ENCODE measurements around the gene GPR156.
"Not testable (repeated sequence)": the region's sequence is repeated elsewhere in the genome, so short reads cannot be mapped to it uniquely, and the experiment has no call there.

GPR156 gene

DNA sequence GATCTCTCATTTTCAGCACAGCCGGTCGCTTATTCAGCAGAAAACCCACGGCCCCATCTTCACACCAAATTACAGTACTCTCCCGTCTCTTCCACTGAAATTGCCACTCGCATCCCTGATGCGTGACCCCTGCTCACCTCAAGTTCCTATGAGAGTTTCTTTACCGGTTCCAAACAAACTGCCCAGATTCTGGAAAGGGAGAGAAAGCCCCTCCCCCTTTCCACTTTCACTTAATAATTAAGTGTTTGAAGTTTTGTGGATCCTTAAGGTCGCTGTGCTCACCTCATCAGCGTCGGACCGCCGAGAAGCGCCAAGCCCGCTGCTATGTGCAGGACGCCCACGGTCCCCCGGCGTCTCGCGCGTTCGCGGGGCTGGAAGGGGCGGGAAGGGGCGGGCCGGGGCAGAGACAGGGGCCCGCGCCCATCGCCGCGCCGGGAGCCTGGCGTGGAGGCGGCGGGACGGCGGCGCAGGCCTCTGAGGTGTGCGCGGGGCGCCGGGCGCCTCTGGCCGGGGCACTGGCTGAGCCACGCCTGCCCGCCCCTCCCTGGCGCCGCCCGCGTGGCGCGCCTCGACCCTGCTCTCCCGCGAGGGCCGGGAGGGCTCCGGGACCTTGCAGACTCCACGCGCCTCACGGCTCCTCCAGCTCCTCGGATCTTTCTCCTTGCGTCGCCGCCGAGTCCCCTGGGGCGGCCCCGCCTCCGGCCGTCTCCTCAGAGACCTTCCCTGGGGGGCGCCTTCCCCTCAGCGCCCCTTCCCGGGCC, at the start of gene GPR156:
TSS of gene GPR156 (minus strand) at position 476 of the 761 bp plus-strand sequence. CDS start 41,124 bp downstream, outside the sequence.
- DNase-seq = no peak

DNA sequence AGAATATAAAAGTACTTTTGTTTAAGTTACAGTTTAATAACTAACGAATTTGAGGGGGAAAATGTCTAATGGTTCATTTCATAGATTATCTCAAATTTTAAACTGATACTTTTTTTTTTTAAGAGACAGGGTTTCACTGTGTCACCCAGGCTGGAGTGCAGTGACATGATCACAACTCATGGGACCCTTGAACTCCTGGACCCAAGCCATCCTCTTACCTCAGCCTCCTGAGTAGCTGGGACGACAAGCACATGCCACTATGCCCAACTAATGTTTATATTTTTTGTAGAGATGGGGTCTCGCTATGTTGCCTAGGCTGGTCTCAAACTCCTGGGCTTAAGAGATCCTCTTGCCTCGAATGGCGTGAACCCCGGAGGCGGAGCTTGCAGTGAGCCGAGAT, 47.6 kb upstream of the GPR156 start:
- DNase-seq = no peak

DNA sequence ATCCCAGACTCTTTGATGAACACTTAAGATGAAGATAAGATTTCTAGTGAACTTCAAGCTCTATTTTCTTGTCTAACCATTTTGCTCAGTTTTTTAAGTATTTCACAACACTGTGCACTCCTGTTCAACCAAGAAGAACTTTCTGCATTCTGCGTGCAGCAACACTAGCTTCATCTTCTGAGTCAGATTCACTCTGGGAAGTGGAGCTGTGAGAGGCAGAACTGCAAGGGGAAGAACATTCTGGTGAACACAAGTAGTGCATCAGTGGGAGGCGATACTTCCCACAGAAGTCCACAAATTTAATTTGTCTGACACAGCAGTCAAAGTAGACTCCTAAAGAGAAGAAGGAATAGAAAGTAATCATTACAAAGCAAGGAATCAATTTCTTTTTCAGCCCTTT, 46.1 kb upstream of the GPR156 start:
- no peak for DNase-seq

DNA sequence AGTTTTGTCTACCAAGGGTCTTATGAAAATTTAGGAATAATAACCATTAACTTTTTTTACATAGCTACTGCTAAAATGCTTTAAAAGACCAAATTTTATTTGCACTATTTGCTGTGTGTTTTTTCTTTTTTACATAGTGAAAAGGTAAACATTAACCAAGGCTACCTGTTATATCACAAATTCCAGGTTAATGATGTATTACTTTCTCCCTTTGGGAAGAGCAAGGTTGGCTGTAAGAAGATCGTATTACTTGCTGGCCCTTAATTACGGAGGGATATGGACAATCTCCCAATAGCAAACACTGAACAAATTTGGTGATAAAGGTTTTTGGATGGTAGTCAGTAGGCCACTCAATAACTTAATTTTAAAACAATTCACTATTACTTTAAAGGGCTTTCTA, 41.8 kb upstream of the GPR156 start:
- no peak for DNase-seq

DNA sequence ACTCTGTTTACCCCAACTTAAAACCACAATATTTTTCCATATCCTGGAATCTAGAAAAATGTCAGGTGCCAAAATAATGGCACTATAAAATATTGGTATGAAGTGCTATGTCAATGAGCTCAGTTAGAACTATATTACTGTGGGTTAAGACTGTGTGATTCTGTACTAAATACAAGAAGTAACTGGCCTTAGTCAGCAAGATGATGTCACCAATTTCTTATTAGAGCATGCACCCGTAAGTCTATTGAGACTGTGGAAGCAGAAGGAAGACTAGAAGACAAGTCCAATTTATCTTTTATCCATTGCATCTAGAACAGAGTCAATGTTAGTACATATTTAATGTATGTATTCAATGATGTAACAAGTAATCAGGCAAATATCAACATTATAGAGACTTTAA, 39.2 kb upstream of the GPR156 start:
- DNase-seq = no peak

DNA sequence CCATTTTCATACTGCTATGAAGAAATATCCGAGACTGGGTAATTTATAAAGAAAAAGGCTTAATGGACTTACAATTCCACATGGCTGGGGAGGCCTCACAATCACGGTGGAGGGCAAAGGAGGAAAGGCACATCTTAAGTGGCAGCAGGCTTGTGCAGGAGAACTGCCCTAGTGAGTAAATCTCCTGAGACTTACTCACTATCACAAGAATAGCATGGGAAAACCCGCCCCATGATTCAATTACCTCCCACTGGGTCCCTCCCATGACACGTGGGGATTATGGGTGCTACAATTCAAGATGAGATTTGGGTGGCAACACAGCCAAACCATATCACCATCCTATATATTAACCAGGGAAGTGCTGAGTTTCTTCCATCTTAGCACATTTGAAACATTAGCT, 38.7 kb upstream of the GPR156 start:
- not testable (repeated sequence) for DNase-seq

DNA sequence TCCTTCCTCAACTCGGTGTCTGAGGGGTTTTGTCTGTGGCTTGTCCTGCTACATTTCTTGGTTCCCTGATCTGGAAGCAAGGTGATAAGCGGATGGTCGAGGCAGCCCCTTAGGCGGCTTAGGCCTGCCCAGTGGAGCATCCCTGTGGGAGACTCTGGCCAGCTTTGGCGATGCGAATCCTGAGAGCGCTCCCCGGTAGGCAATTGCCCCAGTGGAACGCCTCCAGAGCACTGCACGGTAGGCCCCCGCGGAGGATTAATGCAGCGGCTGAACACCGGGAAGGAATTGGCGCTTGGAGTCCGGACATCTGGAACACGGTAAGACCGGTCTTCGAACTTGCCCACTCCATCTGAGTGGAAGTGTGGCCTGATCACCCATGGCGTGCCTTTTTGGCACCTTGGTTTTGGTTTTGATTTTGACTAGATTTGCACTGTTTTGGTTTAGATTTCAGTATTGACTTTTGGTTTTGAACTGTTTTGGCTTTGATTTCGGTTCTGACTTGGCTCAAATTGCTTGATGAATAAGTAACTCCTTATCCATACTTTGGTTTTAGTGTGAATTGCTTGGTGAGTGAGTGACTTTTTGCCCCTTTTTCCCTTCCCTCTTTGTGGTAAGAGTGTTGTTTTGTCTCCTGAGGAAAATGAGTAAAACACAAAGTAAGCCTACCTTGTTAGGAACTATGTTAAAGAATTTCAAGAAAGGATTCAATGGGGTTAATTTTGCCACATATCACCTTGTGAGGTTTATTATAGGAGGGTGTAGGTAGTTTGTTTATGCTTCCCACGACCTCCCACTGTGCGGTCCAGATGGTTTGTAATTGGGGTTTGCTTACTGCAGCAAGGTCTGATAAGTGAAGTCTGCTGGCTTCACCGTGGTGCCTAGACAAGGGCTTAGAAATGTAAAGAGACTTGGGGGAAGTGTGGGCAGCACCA, 27.1 kb upstream of the GPR156 start:
- no peak for DNase-seq

DNA sequence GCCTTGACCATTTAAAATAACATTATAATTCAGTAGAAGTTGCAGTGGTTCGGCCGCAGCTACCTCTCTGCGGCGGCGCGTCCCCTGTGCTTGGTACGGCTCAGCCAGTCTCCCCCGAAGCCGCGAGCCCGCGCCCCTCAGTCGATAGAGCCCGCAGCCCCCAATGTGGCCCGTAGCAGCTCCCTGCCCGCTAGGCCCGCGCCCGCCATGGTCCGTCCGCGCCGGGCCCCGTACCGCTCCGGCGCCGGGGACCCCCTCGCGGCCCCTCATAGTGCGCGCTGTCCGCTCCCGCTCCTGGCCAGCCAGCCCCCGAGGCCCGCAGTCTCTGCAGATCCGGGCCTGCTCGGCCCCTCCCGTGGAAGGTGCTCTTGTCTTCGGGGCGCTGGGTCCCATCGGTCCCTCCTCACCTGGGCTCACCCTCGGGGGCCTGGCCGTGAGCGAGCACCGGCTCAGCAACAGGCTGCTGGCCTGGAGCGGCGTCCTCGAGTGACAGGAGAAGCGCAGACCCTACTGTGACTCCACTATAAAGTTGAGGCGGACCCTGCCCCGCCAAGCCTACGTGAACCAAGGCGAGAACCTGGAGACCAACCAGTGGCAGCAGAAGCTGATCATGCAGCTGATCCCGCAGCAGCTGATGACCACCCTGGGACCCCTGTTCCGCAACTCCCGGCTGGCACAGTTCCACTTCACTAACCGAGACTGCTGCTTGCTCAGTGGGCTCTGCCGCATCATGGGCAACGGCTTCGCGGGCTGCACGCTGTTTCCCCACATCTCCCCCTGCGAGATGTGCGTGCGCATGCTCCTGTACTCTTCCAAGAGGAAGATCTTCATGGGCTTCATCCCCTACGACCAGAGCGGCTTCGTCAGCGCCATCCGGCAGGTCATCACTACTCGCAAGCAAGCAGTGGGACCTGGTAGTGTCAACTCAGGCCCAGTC, 21.8 kb upstream of the GPR156 start:
- no peak for DNase-seq

DNA sequence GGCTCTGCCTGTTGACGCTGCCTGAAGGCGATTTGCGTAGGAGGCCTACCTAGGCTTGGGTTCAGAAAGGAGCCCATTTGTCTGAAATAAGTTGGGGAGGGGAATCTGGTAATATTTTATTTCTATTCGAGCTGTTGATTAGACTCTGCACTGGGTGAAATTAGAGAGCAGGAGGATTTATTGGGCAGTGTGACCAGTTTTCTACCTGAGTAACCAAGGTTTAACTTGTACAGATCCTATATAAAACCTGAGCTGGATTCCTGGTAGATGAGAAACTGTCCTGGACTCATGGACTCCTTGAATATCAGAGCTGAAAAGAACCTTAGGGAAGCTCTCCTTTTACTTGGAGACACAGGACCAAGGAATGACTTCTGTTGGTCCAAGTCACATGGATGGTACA, 19.6 kb upstream of the GPR156 start:
- DNase-seq = no peak

DNA sequence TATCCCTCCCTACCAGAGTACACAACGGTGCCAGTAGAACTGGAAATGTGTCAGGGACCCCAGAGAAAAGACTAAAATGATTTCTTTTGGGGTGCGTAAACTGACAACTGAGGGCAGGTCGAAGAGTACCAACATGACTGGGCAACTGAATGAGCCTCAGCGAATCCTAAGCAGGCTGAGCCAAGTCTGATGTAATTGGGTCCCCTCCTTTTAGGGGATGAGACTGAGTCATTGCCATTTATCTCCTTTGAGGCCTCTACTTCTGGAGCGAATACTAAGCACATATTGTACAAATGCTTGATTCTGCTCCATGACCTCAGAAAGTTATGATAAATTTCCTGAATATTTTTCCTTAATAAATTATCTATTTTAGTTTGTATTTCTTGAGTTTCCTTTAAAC, 17.3 kb upstream of the GPR156 start:
- DNase-seq = no peak

DNA sequence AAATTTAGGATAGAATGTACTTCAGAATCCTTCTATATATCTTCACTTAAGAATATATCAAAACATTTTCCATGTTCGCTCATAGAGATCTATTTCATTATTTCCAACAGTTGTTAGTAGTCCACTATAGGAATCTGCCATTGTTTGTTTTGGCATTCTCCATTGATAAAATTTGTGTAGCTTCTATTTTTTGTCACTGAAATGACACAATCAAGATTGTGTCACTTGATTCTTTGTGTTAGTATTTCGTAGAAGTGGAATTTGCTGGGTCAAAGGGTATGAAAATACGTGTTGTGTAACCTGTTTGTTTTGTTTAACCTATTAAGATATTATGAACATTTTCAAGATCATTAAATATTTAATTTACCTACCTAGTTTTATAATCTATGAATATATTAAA, 15.9 kb upstream of the GPR156 start:
- no peak for DNase-seq

DNA sequence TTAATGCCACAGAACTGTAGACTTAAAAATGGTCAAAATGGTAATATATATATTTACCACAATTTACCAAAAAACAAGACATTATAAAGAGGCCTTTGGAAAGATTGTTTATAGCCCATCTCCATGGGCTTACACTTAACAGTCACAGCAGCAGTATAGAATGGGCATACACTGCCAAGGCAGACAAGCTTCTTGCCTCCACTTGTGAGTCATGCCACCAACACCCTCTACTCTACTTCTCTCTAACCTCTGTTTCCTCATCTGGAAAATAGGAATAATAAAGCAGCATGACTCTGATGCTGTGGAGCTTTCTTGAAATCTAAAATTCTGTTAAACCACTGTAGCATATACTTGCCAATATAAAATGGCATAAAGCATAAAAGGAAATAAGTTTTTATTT, 14.4 kb upstream of the GPR156 start:
- no peak for DNase-seq

DNA sequence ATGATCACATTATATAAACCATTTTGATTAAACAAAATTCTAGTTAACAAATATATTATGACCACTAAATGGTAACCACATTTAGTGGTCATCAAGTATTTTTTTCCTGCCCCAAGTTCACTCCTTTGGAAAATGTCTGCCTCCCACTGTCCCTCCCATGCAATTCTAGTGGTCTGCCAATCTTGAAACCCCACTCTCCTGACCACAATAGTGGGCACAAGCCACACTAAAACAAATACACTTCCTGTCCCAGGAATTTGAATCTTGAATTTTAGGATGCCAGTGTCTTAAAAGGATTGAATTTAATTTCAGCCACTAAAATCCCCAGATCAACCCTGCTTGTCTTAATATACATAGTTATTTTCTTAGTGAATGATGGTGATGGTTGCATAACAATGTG, 14.0 kb upstream of the GPR156 start:
- no peak for DNase-seq

DNA sequence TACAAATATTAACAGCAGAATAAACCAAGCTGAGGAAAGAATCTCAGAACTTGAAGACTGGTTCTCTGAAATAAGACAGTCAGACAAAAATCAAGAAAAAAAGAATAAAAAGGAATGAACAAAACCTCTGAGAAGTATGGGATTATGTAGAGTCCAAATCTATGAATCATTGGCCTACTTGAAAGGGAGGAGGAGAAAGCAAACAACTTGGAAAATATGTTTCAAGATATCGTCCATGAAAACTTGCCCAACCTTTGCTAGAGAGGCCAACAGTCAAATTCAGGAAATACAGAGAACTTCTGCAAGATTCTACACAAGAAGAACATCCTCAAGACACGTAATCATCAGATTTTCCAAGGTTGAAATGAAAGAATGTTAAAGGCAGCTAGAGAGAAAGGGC, 6.5 kb upstream of the GPR156 start:
- not testable (repeated sequence) for DNase-seq

DNA sequence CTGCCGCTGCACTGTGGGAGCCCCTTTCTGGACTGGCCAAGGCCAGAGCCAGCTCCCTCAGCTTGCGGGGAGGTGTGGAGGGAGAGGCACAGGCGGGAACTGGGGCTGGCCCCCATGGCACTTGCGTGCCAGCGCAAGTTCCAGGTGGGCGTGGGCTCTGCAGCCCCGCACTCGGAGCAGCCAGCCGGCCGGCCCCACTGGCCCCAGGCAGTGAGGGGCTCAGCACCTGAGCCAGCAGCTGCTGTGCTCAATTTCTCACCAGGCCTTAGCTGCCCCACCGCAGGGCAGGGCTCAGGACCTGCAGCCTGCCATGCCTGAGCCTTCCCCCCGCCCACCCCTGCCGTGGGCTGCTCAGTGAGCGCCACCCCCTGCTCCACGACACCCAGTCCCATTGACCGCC, 4.6 kb upstream of the GPR156 start:
- no peak for DNase-seq

DNA sequence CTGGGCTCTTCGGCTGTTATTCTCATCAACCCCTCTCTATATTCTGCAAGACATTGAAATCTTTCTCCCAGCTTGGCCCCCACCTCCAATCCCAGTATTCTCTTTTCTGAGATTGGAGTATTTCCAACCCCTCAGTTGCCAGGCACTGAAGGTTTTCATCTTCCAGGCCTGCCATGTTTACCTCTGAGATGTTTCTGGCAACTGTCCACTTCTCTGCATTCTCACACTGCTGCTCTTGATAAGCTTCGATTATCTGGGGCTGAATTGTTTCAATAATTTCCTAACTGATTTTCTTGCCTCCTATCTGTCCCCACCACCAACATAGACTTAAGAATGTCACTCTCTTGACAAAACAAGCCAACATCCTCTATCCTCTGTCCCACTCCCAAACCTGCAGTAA, 1.4 kb upstream of the GPR156 start:
- DNase-seq = no peak

DNA sequence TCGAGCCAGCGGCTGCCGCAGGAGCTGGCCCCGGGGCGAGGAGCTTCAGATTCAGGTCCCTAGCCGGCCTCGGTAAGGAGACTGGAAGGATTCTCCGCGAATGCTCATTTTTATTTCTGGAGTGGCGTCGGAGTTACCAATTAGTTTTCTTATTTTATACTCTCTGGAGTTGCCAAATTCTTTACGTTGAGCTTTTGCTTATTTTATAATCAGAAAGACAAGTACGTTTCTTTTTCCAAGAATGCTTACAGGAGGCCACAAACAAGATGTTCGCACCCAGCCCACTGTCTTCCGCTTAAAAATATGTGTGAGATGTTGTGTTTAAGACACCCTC, 453 bp upstream of the GPR156 start:
- no peak for DNase-seq

DNA sequence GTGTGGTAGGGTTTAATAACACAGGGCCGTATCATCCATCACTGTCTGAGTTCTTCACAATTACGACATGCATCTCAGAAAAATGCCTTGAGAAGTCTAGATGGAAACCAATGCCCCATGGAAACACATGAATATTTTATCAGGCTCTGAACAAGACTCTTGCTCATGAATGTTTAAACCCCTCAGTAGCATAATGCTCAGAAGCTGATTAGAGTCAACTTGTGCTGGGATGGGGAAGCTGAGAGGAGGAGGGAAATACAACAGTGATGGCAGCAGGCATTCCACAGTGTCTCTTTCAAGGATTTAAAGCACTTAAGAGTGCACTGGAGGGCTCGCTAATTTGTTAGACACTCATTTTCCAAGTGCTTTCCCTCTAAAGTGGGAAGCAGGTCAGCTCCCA, 3.8 kb downstream of the GPR156 start:
- DNase-seq = no peak

DNA sequence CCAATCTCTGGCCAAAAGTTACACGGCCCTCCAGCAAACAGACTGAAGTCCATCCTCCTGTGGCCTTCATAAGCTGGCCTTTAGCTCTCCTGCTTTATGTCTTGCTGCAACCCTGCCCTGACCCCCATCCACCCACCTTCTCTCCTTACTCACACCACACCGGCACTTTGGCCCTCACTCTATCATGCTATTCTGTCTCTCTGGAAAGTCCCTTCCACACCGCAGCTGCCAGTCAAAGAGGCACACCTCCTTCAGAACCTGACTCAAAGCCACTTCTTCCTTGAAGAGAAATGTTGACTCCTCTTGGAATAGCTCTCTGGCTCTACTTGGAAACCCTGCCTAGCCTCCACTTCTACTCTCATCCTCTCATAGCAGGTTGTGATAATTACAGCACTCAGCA, 4.5 kb downstream of the GPR156 start:
- DNase-seq = no peak

DNA sequence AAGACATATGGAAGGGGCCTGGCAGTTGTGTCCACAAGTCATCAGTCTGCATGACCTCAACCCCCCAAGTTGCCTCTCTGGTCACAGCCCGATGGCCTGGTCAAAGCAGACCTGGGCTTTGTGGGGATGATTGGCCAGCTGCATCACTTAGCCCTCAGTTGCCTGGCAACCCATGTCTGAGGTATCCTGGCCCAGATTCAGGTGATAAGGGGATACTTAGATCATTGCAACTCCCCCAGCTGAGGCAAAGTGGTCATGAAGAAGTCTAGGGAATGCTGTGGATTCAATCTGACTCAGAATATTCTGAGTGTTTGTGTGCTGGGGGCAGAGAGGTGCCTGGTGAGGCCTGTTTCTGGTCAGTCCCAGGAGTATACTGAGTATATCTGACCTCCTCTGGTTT, 5.0 kb downstream of the GPR156 start:
- DNase-seq = no peak

DNA sequence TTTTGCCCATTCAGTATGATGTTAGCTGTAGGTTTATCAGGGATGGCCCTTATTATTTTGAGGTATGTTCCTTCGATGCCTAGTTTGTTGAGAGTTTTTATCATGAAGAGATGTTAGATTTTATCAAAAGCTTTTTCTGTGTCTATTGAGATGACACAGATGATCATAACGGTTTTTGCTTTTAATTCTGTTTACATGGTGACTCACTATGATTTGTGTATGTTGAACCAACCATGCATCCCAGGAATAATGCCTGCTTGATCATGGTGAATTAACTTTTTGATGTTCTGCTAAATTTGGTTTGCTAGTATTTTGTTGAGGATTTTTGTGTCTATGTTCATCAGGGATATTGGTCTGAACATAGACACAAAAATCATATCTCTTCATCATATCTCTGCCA, 8.3 kb downstream of the GPR156 start:
- DNase-seq = no peak

DNA sequence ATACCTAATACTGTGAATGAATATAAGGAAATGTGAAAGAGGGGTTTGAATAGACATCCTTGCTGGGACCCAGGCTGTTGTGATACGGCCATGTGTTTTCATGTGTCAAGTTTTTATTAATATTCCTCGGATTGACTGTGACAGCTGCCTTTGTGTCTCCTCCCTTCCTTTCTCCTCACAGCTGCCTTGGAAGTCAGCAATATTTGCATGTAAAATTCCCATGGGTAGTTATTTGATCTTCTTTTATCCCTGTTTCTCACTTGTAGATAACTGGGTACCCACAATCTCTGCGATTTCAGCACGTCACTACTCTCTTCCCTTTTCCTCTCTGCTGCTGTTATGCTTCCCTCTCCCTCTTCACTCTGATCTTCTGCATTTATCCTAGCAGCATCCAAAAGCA, 9.4 kb downstream of the GPR156 start:
- DNase-seq = no peak

DNA sequence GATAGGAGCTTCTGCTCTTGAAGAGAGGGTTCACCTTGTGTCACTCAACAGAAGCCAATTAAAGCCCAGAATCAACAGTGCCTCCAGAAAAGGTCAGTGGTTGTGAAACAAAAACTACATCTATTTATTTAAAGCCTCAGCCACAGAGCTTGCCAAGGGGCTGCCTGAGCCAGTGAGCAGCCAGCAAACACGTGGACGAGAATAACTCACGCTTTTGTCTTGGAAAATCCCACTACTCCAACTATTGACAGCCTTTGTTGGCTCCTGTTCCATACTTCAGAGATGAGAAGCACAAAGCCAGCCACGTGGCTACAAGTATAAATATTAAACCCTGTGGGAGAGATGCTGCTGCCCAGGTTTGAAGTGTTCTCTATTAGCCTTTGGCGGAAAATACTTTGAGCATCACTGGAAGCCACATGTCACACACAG, 10.3 kb downstream of the GPR156 start:
- DNase-seq = no peak
